Smooth muscle cell of the brain vasculature (primary cell): ENCODE data around the gene NCR2.
A peak's percentile ranks its signal among the peaks of the same experiment; 100 is the strongest.
"Not testable (repeated sequence)": the region's sequence is repeated elsewhere in the genome, so short reads cannot be mapped to it uniquely, and the experiment has no call there.

Experiments used
- DNase-seq: peaks from one replicate; pipeline ENCODE4 v3.0.0-alpha.2; 2012; ENCODE audit warnings: low read depth, low spot score

Gene NCR2, protein sequence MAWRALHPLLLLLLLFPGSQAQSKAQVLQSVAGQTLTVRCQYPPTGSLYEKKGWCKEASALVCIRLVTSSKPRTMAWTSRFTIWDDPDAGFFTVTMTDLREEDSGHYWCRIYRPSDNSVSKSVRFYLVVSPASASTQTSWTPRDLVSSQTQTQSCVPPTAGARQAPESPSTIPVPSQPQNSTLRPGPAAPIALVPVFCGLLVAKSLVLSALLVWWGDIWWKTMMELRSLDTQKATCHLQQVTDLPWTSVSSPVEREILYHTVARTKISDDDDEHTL

DNA sequence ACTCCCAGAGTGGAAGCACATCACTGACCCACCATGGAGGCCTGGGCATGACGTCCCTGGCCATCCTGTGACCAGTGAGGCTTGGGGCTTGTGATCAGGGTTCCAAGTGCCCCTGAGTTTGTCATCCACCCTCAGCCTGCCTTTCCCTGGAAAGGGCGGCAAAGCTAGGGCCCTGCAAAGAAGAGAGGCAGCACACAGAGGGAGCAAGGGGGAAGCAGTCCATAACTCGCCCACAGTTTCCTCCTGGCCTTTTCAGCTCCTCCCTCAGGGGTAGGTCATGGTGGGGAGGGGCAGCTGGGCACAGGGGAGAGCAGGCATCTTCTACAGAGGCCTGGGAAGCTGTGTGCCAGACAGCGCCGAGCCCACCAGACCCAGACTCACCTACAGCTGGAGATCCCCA, at the start of gene NCR2:
Gene NCR2, plus strand, starts transcription at position 313 of the 400 bp plus-strand sequence. CDS start 269 bp downstream, outside the sequence.
- DNase-seq = no peak

DNA sequence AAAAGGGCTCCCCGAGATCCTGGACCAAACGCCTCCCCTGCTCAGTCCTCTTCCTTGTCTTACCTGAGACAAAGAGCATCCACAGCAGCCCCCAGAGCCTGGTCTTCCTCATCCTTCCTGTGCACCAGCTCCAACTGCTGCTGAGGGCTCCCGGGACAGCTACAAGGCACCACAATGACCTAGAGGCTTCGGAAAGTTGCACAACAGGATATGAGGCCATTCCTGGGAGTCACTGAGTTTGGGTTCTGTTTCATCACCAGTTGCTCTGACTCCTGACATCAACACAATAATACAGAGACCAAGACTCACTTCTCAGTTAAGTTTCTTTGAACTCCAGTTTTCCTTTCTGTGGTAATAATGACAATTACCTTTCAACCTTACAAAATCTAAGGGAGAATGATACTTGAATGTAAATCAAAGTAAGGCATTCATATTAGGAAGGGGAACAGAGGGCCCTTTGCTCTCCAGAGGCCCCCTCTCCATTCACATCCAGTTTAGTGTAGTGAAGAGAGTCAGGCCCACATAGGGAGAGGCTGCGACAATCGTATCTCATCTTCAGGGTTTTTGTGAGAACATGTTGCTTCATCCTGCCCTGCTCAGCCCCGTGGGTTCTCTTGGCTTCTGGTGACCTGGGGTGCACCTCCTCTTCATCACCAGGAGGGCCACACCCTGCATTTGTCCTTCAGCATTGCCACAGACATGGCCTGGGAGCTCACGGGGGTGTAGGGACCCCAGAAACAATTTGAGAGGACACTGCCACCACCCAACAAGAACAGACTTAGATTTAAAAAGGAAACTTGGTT, 48.7 kb upstream of the NCR2 start, which contains the start of gene TREM1:
Gene TREM1, minus strand, starts transcription at position 139 of the 803 bp plus-strand sequence. Its CDS starts 27 bp downstream, at position 112.
- DNase-seq = no peak

DNA sequence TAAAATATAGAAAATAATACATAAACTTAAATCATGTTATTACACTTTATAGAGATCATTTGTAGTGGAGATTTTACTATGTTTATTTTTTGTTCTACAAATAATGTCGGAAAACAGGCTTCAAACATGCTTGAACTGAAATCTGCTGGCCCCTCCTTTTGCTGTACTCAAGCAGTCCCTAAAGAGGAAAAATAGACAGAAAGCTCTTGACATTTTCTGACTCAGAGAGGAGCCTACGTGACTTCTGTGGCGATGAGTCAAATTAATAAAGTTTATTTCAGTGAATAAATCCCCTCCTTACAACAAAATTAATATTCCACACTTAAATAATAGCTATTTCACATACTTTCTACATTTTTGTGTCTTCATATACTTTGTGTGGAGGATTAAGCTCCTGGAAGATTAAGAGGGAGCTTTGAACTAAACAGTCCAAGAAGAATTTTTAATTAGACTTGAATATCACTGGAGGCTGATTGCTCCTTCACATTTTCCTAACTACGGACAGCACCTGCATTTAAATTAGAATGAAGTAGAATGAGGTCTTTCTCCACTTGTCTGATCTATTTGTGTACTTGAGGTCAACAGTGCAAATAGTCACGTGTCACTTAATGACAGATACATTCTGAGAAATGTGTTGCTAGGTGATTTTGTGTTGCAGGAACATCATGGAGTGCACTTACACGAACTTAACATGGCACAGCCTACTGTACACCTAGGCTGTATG, 47.2 kb upstream of the NCR2 start:
- DNase-seq = no peak

DNA sequence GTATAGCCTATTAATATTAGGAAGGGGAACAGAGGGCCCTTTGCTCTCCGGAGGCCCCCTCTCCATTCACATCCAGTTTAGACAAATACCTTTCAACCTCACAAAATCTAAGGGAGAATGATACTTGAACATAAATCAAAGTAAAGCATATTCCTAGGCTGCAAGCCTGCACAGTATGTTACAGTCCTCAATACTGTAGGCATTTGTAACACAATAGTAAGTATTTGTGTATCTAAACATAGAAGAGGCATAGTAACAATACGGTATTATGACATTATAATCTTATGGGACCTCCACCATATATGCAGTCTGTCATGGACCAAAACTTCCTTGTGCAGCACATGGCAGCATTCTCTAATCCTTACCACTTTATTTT, 46.7 kb upstream of the NCR2 start:
- DNase-seq = no peak

DNA sequence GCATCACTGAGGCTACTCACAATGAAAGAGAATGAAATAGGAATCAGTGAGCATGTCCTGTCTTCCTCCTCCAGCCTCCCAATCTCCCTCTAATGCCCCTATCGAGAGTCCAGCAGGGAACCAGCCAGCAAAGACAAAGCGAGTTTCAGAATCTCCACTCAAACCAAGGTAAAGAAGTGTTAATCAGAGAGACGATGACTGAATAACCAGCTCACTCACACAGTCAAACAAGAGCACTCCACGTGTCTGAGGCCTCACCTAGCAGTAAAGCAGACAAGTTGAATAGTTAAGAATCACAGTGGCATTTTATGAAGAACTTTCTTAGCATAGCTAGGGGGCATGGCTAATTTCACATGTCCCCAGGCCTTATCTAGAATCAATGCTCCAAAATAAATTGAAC, 45.6 kb upstream of the NCR2 start:
- no peak for DNase-seq

DNA sequence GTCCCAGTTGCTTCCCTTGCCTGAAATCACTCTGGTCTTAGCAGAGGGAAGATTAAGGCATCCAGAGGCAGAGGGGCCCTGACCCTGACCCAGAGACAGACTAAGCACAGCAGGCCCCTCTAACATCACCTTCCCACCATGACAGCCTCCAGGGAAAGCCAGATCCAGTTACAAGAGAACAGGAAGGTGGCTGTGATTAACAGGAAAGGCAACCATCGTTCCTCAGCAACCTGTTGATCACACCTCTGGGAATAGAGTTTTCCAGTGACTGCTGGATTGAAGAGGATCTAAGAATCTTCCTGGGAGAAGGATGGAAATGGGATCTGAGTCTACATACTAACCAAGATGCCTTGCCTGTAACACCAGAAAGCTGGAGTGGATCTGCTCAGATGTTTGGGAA, 43.7 kb upstream of the NCR2 start:
- no peak for DNase-seq

DNA sequence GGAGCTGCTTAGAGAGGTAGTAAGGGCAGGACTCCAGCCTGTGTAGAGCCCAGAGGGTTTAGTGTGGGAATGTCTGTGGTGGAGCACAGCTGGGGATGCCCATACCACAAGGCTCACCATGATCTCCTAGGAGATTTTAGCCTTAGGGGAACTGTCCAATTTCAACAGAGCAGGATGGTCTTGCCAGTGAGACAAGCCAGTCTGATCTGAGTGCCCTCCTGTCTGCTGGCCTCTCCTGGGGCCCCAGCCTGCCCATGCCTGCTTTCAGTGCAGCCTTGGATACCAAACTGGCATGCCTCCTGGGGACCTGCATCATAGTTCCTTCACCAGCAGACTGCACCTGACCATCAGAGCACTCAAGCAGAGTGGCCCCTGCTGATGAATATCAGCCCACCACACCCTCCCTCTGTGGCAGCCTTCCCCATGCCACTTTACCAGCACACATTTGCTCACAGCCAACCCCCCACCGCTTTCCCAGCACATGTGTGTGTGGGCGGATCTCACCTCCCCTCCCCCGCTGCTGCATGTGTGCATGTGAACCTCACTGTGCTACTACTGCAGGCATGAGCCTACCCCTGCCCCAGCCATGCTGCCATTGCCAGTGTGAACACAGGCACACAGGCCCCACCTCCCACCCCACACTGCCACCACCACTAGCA, 41.1 kb upstream of the NCR2 start:
- DNase-seq = no peak

DNA sequence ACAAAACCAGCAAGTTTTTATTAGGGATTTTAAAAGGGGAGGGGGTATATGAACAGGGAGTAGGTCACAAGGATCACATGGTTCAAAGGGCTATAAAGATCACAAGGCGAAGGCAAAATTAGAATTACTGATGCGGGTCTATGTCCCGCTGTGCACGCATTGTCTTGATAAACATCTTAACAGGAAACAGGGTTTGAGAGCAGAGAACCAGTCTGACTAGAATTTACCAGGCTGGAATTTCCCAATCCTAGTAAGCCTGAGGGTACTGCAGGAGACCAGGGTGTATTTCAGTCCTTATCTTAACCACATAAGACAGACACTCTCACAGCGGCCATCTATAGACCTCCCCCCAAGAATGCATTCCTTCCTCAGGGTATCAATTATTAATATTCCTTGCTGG, 38.2 kb upstream of the NCR2 start:
- not testable (repeated sequence) for DNase-seq

DNA sequence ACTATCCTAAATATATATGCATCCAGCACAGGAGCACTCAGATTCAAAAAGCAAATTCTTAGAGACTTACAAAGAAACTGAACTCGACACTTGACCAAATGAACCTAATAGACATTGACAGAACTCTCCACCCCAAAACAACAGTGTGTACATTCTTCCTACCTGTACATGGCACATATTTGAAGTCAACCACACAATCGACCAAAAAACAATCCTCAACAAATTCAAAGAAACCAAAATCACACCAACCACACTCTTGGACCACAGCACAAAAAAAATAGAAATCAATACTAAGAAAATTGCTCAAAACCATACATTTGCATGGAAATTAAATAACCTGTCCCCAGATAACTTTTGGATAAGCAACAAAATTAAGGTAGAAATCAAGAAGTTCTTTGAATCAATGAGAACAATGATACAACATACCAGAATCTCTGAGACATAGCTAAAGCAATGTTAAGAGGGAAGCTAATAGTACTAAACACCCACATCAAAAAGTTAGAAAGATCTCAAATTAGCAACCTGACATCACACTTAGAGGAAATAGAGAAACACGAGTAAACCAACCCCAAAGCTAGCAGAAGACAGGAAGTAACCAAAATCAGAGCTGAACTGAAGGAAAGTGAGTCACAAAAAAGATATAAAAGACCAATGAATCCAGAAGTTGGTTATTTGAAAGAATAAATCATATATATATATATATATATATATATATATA, 36.5 kb upstream of the NCR2 start:
- DNase-seq = no peak

DNA sequence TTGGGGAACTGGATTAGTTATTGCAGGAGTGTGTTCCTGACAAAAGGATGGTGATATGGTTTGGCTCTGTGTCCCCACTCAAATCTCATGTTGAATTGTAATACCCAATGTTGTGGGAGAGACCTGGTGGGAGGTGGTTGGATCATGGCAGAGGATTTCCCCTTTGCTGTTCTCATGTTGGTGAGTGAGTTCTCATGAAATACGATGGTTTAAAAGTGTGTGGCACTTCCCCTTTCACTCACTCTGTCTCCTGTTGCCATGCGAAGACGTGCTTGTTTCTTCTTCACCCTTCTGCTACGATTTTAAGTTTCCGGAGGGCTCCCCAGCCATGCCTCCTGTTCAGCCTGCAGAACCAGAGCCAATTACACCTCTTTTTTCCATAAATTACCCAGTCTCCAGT, 32.8 kb upstream of the NCR2 start:
- no peak for DNase-seq

DNA sequence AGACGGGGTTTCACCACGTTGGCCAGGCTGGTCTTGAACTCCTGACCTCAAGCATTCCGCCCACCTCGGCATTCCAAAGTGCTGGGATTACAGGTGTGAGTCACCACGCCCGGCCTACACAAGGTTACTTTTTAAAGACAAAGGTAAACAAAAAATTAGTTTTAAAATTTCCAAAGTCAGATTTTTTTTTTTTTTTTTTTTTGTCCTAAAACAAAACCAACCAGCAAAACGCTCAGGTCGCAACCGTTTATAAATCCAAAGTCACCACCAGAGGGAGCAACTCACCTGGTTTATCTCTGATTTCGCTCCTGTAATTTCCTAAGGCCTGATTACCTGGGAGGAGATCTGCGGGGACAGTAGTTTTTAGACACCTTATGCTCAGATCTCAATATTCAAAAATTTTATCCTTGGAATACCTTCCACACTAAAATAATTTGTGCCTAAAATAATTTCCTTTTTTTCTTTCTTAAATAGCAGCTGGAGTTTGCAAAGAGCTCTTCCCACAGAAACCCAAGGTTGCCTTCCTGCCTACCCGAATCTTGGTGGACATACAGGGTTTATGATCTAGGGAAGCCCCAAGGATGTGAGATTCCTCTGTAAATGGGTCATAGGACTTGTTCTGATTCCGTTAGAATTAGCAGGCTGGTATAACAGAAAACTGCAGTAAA, 29.1 kb upstream of the NCR2 start:
- peak; percentile 9 for DNase-seq

DNA sequence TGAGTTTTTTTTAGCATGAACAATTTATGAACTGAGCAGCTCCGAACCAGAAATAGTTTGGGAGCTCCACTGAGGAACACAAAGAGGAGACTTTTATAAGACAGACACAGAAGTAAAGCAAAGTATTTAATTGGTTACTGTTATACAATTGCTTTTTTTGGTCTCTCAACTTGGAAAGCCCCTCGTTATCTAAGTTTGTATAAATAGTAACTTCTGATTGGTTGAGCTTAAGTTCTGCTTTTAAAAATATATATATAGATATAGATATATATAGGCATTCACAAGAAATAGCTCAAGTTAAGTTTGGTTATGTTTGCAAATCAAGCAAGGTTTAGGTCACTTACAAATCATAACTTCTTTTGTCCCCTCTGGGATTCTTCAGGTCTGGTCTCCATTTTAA, 20.2 kb upstream of the NCR2 start:
- no peak for DNase-seq

DNA sequence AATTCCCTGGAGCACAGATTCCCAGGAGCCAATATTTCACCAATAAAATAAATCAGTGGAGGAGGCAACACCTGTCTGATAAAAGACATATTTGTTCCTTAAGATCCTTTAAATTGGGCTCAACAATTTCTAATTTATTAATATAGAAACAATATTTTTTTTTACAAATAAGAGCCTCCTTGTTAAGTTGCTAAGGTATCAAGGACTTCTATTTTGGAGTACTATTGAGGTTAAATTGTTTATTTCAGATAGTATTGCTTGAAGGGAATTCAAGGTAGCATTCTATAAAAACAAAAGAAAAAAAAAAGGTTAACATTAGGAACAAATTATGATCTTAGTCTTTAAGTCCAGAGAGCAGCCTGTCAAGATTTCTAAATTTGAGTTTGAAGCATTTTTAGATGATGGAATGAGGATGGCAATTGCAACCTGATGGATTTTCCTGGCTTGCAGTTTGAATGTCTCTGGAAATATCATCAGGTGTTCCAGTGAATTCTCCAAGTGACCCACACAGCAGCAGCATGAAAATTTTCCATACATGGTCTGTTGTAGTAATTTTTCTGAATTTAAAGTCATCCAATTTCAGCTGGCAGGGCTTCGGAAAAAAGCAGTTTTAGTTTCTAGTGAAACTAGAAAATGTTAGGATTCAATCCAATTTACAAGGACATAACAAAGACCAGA, 19.3 kb upstream of the NCR2 start:
- no peak for DNase-seq

DNA sequence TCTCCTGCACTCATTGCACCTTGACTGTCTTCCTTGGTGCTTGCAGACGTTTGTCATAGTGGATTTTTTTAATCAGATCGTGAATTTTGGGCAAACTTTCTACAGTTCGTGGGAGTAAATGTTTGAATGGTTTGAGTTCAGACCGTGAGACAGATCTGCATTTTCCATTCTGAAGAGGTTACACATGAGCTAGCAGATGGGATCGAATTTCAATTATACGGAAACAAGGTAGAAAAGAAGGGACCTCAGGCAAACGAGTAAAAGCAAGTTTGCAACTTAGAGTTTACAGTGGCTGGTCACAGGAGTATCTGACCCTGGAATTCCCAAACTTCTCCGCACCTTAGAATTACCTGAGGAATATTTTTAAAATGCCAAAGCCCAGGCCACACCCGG, 17.2 kb upstream of the NCR2 start:
- DNase-seq = no peak

DNA sequence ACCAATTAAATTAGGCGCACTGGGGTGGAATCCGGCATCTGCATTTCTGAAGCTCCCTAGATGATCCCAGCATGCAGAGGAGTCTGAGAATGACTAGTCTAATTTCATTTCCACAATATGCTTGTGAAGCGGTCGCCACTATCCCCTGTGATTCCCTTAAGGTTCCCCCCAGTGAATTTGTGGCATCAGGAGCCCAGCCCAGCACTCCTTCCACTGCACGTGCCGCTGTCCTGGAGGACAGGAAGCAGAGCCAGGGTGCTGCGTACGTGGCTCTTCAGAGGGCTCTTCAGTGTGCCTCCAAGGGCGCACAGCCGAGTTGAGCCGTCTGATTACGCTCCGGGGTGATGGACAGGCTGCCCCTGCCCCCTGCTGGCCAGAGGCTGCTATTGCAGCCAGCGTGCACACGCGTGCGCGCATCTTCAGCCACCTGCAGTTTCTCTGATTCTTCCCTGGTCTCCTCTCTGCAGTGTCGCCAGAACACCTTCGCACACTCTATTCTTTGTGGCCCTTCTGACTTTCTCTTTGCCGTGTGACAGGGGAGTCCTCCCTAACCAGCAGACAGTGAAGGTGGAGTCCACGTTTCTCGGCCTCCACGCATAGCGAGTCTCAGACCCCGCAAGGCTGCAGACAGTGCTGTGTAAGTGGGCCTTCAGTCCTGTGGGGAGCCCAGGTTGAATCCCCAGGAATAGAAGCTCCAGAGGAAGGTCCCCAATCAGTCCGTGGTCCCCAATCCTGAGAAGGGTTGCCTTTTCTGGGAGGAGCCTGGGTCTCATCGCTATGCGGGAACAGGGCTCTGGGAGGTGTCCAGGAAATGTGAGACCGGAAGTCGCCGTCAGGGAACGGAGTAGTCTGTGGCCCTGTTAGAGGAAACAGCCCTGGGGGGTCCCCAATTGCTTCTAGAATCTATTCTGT, 16.5 kb upstream of the NCR2 start:
- DNase-seq = peak; percentile 39

DNA sequence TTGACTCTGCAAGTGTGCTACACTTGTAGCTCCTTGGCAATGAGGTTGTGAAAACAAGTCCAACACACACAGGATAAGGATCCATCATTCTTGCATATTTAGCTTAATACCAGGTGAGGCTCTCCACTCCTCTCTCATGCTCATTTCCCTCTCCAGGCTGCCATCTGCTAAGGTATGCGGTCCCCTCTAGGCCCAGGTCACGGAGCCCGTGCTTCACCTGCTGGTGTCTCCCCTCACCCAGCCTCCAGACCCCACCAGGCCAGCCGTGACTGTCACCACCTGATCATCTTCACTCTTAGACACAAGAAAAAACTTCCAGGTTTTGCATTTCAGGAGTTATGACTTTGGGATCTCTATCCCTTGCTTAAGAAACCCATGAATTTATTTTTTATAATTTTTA, 14.2 kb upstream of the NCR2 start:
- no peak for DNase-seq

DNA sequence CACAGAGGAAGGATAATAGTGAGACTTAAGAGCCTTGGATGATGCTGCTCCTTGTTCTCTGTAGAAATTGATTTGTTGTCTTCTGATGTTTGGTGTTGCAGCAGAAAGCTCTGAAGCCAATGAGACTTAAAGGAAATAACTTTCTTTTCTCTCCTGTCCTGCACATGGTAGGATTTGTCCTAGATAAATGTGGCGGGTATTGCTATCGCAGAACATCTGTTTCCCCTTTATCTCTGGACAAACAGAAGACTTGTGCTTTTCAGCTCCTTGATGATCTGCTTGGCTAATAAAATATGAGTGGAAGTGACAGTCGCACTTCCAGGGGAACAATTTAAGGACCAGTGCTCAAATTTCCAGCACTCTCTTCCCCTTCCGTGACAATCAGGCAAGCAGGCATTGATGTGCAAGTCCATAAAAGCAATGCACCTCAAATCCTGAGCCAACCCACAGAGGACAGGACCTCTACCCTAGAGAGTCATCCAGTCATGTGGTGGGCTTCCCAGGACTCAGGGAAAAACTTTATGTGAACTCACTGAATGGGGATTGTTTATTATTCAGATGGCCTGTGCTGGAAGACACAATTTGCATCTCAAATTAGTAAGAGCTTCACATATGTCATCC, 9.9 kb upstream of the NCR2 start:
- no peak for DNase-seq

DNA sequence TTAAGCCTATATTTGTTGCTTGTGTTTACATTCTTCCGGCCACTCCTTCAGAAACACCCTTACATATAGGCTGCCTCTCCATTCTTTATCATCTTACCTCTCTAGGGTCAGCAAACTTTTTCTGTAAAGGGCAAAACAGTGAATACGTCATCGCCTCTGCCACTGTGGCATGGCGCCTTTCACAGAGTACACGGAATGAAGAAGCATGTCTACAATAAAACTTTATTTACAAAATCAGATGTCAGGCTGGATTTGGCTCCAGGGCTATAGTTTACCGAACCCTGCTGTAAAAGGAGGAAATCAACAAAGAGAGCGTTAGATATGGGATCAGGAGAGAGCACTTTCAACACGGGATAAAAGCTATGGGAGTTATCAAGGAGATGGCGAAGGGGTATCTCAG, 9.3 kb upstream of the NCR2 start:
- DNase-seq = no peak

DNA sequence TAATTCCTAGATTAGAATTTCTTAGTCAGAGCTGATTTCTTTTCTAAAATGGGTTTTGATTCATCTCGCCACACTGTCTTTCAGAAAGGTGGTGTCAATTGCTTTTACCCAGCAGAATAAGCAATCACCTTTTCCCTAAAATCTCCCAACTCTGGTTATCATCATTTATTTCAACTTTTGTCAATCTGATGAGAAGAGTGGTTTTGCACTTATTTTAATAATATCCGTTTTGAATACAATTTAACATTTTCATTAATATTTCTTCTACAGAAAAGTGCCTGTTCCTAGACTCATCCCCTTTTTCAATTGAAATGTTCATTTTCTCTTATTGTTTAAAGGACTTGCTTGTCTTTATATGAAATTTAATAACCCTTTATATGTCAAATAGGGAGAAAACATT, 8.2 kb upstream of the NCR2 start:
- no peak for DNase-seq
